H9 (cell line): ENCODE data around the gene MED13L. TPM values are rescaled to one million over a fixed set of nuclear protein-coding genes. Genes with fewer than 3 reads are reported as not detected.

Experiments used
- DNase-seq: peaks from one replicate; pipeline ENCODE4 v3.0.0-alpha.2; 2017
- H2AFZ ChIP-seq: one replicate; pipeline ENCODE4 v1.6.1; 2013; ENCODE audit warnings: mild to moderate bottlenecking, low read length, control low read depth, moderate library complexity
- H2AK5ac ChIP-seq: 2 replicates; pipeline ENCODE4 v1.6.1; 2013; ENCODE audit warnings: low read length, control low read depth, mixed read lengths; ENCODE audit not compliant: insufficient read length
- H2BK120ac ChIP-seq: one replicate; pipeline ENCODE4 v1.6.1; 2013; ENCODE audit warnings: low read depth, mild to moderate bottlenecking, low read length, control low read depth, inconsistent platforms; ENCODE audit not compliant: poor library complexity, severe bottlenecking
- H2BK12ac ChIP-seq: 2 replicates; pipeline ENCODE4 v1.6.1; 2013; ENCODE audit warnings: low read length, control low read depth, mixed read lengths, low read depth; ENCODE audit not compliant: insufficient read length
- H2BK15ac ChIP-seq: 2 replicates; pipeline ENCODE4 v1.6.1; 2013; ENCODE audit warnings: low read depth, low read length, control low read depth
- H2BK20ac ChIP-seq: one replicate; pipeline ENCODE4 v1.6.1; 2013; ENCODE audit warnings: low read depth, mild to moderate bottlenecking, low read length, control low read depth, inconsistent platforms; ENCODE audit not compliant: poor library complexity, severe bottlenecking
- H2BK5ac ChIP-seq: 2 replicates; pipeline ENCODE4 v1.6.1; 2013; ENCODE audit warnings: low read length, control low read depth, mixed read lengths; ENCODE audit not compliant: insufficient read length
- H3K14ac ChIP-seq: 2 replicates; pipeline ENCODE4 v1.6.1; 2013; ENCODE audit warnings: low read length, control low read depth; ENCODE audit not compliant: insufficient read depth
- H3K18ac ChIP-seq: 2 replicates; pipeline ENCODE4 v1.6.1; 2013; ENCODE audit warnings: low read depth, mild to moderate bottlenecking, mixed read lengths, low read length, control low read depth; ENCODE audit not compliant: insufficient read length
- H3K23ac ChIP-seq: 2 replicates; pipeline ENCODE4 v1.6.1; 2013; ENCODE audit warnings: low read length, control low read depth, mixed read lengths, low read depth; ENCODE audit not compliant: insufficient read length
- H3K23me2 ChIP-seq: 2 replicates; pipeline ENCODE4 v1.6.1; 2013; ENCODE audit warnings: low read depth, mild to moderate bottlenecking, mixed read lengths, low read length, control low read depth; ENCODE audit not compliant: insufficient read length, poor library complexity, severe bottlenecking
- H3K27ac ChIP-seq: 2 replicates; pipeline ENCODE4 v1.5.1; 2013; ENCODE audit warnings: low read length, control low read depth, mixed read lengths, low read depth; ENCODE audit not compliant: insufficient read length
- H3K27me3 ChIP-seq: 2 replicates; pipeline ENCODE4 v1.6.1; 2013; ENCODE audit warnings: low read length, control low read depth, inconsistent platforms; ENCODE audit not compliant: insufficient read depth
- H3K4ac ChIP-seq: 2 replicates; pipeline ENCODE4 v1.6.1; 2013; ENCODE audit warnings: low read depth, mild to moderate bottlenecking, control low read depth, inconsistent platforms, low read length, moderate library complexity
- H3K4me1 ChIP-seq: 2 replicates; pipeline ENCODE4 v1.6.1; 2013; ENCODE audit warnings: low read length, control low read depth, inconsistent platforms; ENCODE audit not compliant: insufficient read depth
- H3K4me2 ChIP-seq: 2 replicates; pipeline ENCODE4 v1.6.1; 2013; ENCODE audit warnings: low read length, control low read depth, mixed read lengths; ENCODE audit not compliant: insufficient read length, insufficient read depth
- H3K56ac ChIP-seq: 2 replicates; pipeline ENCODE4 v1.6.1; 2013; ENCODE audit warnings: low read depth, mild to moderate bottlenecking, mixed read lengths, low read length, control low read depth; ENCODE audit not compliant: insufficient read length
- H3K79me1 ChIP-seq: 2 replicates; pipeline ENCODE4 v1.6.1; 2013; ENCODE audit warnings: low read depth, mild to moderate bottlenecking, moderate library complexity, low read length, control low read depth, inconsistent platforms; ENCODE audit not compliant: insufficient read depth, poor library complexity, severe bottlenecking
- H3K79me2 ChIP-seq: 2 replicates; pipeline ENCODE4 v1.6.1; 2013; ENCODE audit warnings: low read length, control low read depth, inconsistent platforms; ENCODE audit not compliant: insufficient read depth
- H3K9ac ChIP-seq: 2 replicates; pipeline ENCODE4 v1.6.1; 2013; ENCODE audit warnings: low read length, control low read depth, mixed read lengths; ENCODE audit not compliant: insufficient read length; ENCODE audit errors: extremely low read depth
- H3K9me3 ChIP-seq: one replicate; pipeline ENCODE4 v1.6.1; 2013; ENCODE audit warnings: low read depth, low read length, inconsistent platforms; ENCODE audit not compliant: control insufficient read depth
- H3T11ph ChIP-seq: one replicate; pipeline ENCODE4 v1.6.1; 2013; ENCODE audit warnings: mild to moderate bottlenecking, low read length, control low read depth, inconsistent platforms
- H4K20me1 ChIP-seq: one replicate; pipeline ENCODE4 v1.6.1; 2013; ENCODE audit not compliant: control insufficient read depth, insufficient read length, insufficient read depth
- H4K5ac ChIP-seq: 2 replicates; pipeline ENCODE4 v1.6.1; 2013; ENCODE audit warnings: low read depth, mild to moderate bottlenecking, mixed read lengths, low read length, control low read depth; ENCODE audit not compliant: insufficient read length
- H4K8ac ChIP-seq: replicated peaks from 2 replicates; pipeline ENCODE4 v1.6.1; 2013; ENCODE audit warnings: low read length, control low read depth, mixed read lengths, low read depth; ENCODE audit not compliant: insufficient read length
- H4K91ac ChIP-seq: 2 replicates; pipeline ENCODE4 v1.6.1; 2013; ENCODE audit warnings: low read depth, mild to moderate bottlenecking, moderate library complexity, mixed read lengths, low read length, control low read depth; ENCODE audit not compliant: insufficient read length
- H3K27ac Mint-ChIP-seq, 3 experiments: 2 replicates in 2 of 3; 3 replicates in 1 of 3; pipeline ENCODE4 v1.8.0; 2020 to 2021; ENCODE audit warnings: mixed read lengths in 3 of 3, mild to moderate bottlenecking in 1 of 3, moderate library complexity in 1 of 3
- H3K27me3 Mint-ChIP-seq: 2 replicates; pipeline ENCODE4 v1.8.0; 2021; ENCODE audit warnings: low read depth, mild to moderate bottlenecking, moderate library complexity, mixed read lengths
- H3K36me3 Mint-ChIP-seq, 3 experiments: 2 replicates in 2 of 3; 3 replicates in 1 of 3; pipeline ENCODE4 v1.8.0; 2020 to 2021; ENCODE audit warnings: low read depth in 3 of 3, mixed read lengths in 3 of 3; ENCODE audit not compliant: insufficient read depth in 1 of 3
- H3K4me1 Mint-ChIP-seq, 2 experiments: 2 replicates each; pipeline ENCODE4 v1.8.0; 2020; ENCODE audit warnings: mixed read lengths in 2 of 2
- H3K4me3 Mint-ChIP-seq, 2 experiments: 2 replicates in 1 of 2; 3 replicates in 1 of 2; pipeline ENCODE4 v1.8.0; 2020 to 2021; ENCODE audit warnings: mild to moderate bottlenecking in 2 of 2, mixed read lengths in 2 of 2, moderate library complexity in 1 of 2
- H3K9me3 Mint-ChIP-seq, 2 experiments: 2 replicates in 1 of 2; 3 replicates in 1 of 2; pipeline ENCODE4 v1.8.0; 2020; ENCODE audit warnings: mild to moderate bottlenecking in 2 of 2, mixed read lengths in 2 of 2, moderate library complexity in 1 of 2
- WGBS: extraction: QIAGEN DNeasy Blood & Tissue Kit; methylation state at CpG from one replicate; pipeline ENCODE4 v1.1.7; 2013; ENCODE audit warnings: missing lambda C conversion rate, low lambda C conversion rate, mixed read lengths; ENCODE audit not compliant: insufficient read length; ENCODE audit errors: extremely low coverage; 5-methylcytosine and 5-hydroxymethylcytosine counted together
- total RNA-seq: library from RNA; stranded (reverse); gene quantifications from 2 replicates; pipeline ENCODE4 v1.2.1, GENCODE V29; 2021
- TF ChIP-seq, protein P1 (sequence below): fragments of 200-600 bp; sonication (generic); conservative IDR thresholded peaks from 3 replicates; pipeline ENCODE4 v1.8.0; 2021; ENCODE audit warnings: antibody characterized with exemption, mild to moderate bottlenecking

MED13L gene
- total RNA-seq, 1 experiment from 2014 or later: 52.4 TPM

DNA sequence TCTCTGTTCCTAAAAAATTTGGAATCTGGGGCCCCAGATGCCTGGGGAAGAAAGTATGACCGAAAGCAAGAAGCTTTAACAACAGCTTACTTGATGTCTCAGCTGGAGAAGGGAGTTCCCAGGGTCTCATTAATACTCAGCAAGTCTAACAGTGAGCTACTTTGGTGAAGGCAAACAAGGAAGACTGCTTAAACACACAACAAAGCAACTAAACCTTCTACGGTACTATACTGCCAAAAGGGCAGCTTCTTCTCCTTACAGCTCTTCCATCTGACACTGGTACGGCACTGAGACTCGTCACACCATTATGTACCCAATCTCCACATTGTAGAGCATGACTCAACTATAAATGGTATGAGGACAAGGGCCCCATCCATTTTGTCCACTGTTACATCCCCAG lies 213.0 kb downstream of the MED13L start:
- Histone ChIP-seq H2BK120ac (no peak overlapping the region), H3K27me3 (no peaks in the 10 kb centered on the region), H3K4me2 (no peak overlapping the region), H3K14ac (no peak overlapping the region), H3K9ac (no peak overlapping the region), H4K5ac (no peak overlapping the region), H4K91ac (no peak overlapping the region), H3K23ac (no peak overlapping the region), H3K79me2 (no peaks in the 10 kb centered on the region), H2AK5ac (no peak overlapping the region), H4K20me1 (no peaks in the 10 kb centered on the region), H3K56ac (no peak overlapping the region), H3K23me2 (no peaks in the 10 kb centered on the region), H4K8ac (no peak overlapping the region), H3K18ac (no peak overlapping the region), H3K27ac (no peak overlapping the region), H2BK15ac (no peak overlapping the region), H3K79me1 (peaks cover 4% of the 10 kb centered on the region), H3T11ph (no peak overlapping the region), H2AFZ (no peak overlapping the region), H2BK20ac (no peak overlapping the region), H3K4me1 (no peaks in the 10 kb centered on the region), H3K4ac (no peak overlapping the region), H2BK5ac (no peak overlapping the region), H3K9me3 (no peaks in the 10 kb centered on the region), H2BK12ac (no peak overlapping the region)
- WGBS: no CpG with 5 or more reads among the region's 4 CpGs
- DNase-seq: no peak
- H3K4me3 Mint-ChIP-seq: no peak overlapping the region
- TF ChIP-seq, protein P1, sequence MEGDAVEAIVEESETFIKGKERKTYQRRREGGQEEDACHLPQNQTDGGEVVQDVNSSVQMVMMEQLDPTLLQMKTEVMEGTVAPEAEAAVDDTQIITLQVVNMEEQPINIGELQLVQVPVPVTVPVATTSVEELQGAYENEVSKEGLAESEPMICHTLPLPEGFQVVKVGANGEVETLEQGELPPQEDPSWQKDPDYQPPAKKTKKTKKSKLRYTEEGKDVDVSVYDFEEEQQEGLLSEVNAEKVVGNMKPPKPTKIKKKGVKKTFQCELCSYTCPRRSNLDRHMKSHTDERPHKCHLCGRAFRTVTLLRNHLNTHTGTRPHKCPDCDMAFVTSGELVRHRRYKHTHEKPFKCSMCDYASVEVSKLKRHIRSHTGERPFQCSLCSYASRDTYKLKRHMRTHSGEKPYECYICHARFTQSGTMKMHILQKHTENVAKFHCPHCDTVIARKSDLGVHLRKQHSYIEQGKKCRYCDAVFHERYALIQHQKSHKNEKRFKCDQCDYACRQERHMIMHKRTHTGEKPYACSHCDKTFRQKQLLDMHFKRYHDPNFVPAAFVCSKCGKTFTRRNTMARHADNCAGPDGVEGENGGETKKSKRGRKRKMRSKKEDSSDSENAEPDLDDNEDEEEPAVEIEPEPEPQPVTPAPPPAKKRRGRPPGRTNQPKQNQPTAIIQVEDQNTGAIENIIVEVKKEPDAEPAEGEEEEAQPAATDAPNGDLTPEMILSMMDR: no peak
- no peaks in the 10 kb centered on the region for H3K9me3 Mint-ChIP-seq
- H3K36me3 Mint-ChIP-seq: no peaks in the 10 kb centered on the region
- no peaks in the 10 kb centered on the region for H3K27me3 Mint-ChIP-seq
- peaks cover 5 to 7% of the 10 kb centered on the region in 2 experiments; a peak in 3 of 4 replicates for H3K4me1 Mint-ChIP-seq
- H3K27ac Mint-ChIP-seq: peak overlapping the region in 2 of 3 experiments; percentile 10 to 44; a peak in 1 of 7 replicates
